OCI-LY1 (cell line): ENCODE data around the gene AXIN1.
"Not testable (repeated sequence)": the region's sequence is repeated elsewhere in the genome, so short reads cannot be mapped to it uniquely, and the experiment has no call there.

Experiments used
- CTCF ChIP-seq: fragments of 200-600 bp; sonication (generic), shearing (Covaris generic); IDR thresholded peaks from 2 replicates; pipeline ENCODE4 v1.5.1; 2017; ENCODE audit warnings: mild to moderate bottlenecking, antibody characterized with exemption, low read length, moderate library complexity, mixed read lengths
- EZH2 ChIP-seq: fragments of 200-600 bp; sonication (generic), shearing (Covaris generic); IDR thresholded peaks from 2 replicates; pipeline ENCODE4 v1.8.0; 2017; ENCODE audit warnings: borderline replicate concordance, mixed run types, mild to moderate bottlenecking, antibody characterized with exemption, low read length, moderate library complexity, mixed read lengths

GRCh38 chr16:348495-348894, 4.0 kb downstream of the AXIN1 start:
- TF ChIP-seq EZH2, CTCF: not testable (repeated sequence)
